LHCN-M2 (cell line): Measurements from ENCODE around the gene STXBP6. TPM values are rescaled to one million over a fixed set of nuclear protein-coding genes. Genes with fewer than 3 reads are reported as not detected.
"Not testable (repeated sequence)": the region's sequence is repeated elsewhere in the genome, so short reads cannot be mapped to it uniquely, and the experiment has no call there.

Experiments
- DNase-seq: peaks from one replicate; pipeline ENCODE4 v3.0.0-alpha.2; 2012; ENCODE audit warnings: low read depth
- total RNA-seq: library from RNA; depleted of rRNA; stranded (reverse); fragments of >200 nt; gene quantifications from 2 replicates; pipeline ENCODE4 v1.2.3, GENCODE V29; 2014

STXBP6 gene
- total RNA-seq, 1 experiment from 2014 or later, result 40.2 TPM

DNA sequence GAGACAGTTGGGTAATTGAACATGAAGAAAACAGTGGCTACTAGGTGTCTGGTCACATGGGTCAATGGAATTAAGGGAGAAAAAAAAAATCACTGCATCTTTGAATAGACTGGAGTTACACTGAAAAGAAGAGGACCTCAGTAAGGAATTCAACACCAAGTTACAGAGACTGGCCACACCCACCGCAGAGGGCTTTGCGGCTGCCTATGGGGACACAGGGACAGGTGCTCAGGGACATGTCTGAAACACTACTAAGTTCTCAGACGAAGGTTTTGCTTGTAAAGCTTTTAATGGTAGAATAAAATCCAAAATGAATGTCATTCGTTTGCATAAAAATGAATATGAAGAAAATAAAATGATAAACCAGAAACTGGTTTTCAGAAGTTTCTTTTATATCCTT, 93.8 kb downstream of the STXBP6 start:
- DNase-seq, result no peak

DNA sequence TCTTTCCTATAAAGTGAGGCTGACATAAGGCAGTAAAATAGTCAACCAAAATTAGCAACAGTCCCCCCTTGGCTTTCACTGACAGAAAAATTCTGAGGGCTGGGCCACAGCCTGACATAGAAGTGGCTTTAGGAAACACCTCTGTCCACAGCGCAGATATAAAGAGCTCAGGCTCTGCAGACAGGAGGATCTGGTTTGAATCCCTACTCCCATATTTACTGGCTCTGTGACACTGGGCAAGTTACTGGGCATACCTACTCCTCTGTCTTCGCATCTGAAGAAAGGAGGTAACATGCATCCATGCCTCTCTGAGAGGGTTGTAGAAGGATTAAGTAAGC, 95.3 kb downstream of the STXBP6 start:
- DNase-seq, result no peak

DNA sequence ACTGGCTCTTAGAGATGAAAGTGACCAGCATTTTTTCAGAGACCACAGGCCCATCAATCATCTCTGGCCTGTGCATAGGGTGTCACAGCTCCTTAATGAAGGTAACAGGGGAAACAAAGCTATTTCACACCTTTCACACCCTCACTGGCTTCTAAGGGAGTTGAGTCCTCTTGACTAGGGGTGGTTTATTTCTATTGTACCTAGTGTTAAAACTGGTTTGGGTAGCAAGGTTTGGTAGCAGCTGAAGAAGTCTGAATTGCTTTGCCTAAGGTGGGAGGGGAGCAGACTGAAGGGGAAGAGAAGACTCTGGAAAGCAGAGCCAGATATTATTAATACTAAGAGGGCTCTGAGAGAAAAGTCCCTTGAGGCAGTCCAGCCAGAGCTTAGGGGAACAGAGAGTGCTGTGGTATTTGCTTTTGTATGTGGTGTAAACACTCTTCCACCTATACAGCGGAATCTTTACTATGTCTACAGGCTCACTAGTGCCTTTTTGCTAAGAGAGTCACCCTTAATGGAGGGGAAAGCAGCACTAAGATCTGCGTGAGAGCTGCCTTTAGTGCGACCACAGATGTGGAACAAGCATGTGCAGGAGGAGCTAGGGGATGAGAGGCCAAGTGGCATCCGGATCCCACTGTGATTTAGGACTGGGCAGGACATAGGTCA, 95.8 kb downstream of the STXBP6 start:
- DNase-seq, result no peak

DNA sequence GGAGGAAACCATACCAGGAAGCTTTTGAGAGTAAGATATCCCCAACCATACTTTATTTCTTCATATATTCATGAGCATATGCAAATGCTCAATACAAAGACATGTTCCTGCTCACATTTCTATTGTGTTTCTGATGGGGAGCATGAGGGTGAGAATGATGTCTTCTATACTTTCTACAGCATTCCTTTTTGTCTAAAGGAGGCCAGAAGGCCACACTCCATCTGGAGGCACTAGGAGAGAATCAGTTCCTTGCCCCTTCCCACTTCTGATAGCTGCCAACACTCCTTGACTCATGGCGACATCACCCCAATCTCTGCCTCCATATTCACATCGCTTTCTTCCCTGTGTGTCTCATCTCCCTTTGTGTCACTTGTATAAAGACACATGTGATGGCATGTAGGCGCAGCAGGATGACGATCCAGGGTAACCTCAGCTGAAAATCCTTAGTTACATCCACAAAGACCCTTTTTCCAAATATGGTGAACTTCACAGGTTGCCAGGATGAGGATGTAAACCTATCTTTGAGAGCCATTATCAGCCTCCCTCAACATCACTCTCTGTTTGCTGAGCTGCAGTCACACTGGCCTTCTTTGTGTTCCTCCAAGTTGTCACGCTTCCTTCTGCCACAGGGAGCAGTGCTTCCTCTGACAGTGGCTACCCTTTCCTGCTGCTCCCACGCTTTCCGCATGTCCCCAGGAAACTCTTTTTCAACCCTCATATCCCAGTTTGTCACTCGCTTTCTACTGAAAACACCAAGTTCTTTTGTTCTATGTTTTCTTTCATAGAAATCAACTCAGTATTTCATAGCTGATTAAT, 96.9 kb downstream of the STXBP6 start:
- no peak for DNase-seq

DNA sequence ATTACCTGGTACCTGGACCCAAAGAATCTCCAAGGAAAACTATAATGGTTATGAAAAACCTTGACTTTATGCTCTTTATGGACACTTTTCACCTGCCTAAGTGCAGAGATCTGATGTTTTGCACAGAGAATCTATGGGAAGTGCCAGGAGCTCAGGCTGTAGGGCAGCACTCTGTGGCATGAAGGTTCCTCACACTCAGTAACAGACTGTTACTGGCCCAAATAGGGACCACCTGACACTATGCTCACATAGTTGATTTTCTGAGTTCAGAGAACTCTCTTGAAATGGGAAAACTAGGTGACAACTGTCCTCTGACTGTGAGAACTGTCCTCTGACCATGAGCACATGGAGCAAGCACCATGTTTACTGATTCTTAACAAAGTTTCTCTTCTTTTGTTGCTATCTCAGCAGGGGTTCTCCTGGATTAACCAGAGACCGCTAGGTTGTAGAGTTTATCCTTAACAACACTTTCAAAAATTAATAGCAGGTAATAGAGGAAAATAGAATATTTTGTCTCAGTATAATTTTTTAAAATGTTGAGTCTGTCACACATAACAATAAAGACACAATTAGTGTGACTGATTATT, 101.6 kb downstream of the STXBP6 start:
- no peak for DNase-seq

DNA sequence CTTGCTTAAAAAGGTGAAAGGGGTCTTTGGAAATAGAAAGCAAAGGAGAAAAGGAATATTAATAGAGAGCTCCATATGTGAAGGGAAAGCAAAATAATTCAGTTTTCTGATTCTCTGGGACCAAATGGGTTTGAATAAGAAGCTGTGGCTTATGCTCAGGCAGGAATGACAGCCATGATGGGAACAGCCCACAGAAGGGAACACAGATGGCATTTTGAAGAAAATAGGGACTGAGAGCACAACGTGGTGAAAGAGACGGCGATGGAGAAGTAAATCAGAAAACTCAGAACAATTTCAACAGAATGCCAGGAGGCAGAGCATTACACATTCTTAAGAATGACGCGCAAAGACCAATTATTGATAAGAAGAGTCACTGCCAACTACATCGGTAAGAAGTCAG, 102.8 kb downstream of the STXBP6 start:
- DNase-seq, result no peak

DNA sequence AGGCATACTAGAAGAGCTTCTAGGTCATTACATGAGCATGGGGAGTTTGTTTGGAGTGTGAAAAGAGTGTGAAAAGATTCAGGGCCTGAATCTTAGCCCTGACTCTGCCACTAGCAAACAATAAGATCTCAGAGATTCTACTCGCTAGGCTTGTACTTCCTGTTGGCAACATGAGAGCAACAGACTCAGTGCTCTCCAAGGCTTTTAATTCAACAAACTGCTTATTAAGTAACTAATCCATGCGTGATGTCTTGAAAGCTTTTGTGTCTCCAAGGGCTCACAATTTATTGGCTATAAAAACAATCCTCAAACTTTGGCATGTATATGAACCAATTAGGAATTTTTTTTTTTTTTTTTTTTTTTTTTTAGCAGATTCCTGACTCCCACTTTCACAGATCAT, 105.1 kb downstream of the STXBP6 start:
- DNase-seq, result no peak

DNA sequence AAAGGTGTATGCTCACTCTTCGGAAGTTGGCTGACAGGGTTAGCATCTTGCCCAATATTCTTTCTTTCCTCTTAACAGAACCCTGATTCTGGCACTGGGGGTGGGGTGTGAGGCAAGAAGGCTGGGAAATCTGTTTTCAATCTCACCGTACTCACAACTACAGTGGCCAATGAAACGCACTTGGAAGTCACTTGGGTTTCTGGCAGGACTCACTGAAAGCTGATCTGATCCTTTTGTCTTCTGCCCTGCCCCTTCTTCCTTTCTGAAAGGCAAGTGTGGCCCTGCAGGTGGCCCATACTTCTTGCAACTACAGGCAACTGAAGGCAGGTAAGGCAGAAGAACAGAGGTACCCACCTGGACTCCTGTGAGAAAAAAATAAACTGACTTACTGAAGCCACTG, 106.9 kb downstream of the STXBP6 start:
- DNase-seq, result no peak

DNA sequence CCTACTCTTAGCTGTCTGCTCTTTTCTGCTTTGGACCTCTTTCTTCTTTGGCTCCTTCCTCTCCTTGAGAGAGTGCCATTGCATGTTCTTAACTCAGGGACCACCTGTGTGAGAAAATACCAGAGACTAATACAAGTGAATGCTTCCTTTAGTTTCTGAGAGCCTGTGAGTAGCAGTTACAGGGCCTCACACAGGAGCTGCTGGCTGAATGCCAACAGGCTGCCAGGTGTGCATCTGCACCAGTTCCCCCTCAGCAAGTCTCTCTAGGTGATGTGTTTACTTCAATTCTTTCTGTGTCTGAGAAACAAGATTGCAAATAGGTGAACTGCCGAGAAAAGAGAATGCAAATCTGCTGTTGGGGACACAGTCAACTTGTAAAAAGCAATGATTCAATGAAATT, 108.2 kb downstream of the STXBP6 start:
- DNase-seq, result no peak

DNA sequence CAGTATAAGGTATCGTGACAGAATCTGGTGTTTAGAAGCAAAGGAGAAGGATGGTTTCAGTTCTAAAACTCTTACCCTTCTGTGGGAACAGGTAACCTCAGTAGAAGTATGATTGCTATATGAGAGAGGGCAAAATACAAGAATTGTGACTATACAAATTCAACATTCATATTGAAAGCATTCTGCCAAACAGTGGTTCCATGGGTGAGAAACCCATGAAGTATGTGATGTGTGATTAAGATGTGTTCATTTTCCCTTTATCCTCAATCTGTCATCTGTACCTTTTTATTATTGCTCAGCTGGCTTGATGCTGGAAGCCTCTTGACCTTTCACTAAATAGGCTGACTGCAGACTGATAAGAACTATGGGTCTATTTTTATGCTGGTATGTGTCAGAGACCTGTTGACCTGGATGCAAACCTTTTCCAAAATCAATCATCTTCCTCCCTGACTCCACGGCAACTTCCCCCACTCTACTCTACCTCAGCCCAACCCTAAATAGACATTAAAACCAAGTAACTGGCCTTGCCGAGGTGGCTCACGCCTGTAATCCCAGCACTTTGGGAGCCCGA, 109.6 kb downstream of the STXBP6 start:
- DNase-seq, result no peak

DNA sequence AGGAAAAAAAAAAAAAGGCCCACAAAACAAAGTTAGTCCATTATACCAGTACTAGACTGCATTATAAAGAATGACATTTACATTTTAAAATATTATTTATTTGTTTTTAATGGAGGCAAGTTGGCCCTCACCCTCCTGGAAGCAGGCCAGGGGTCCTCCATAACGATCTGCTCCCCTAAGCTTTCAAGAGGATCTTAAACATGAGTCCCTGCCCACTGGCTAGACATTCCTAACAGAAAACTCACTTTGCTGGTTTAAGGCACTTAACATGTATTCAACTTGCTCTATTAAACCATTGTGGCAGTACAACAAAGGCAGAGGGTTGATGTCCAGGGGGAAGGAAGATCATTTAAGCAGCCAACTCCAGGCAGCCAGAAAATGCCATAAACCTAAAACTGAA, 111.4 kb downstream of the STXBP6 start:
- no peak for DNase-seq

DNA sequence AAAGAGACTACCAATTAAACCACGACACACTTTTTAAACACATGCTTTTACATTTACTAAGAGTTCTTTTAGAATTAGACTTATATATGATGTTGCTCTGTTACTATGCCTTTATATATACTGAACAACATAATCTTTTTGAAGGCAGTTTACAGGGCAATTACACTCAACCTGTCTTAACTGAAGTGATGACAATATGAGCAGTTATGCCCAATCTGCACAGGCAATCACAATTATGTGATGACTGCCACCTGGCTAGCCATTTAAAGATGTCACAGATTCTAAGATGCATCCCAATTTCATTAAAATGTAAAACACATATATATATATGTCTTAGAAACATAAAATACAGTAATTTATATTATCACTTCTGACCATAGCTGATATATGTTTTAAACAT, 112.6 kb downstream of the STXBP6 start:
- DNase-seq, result no peak

DNA sequence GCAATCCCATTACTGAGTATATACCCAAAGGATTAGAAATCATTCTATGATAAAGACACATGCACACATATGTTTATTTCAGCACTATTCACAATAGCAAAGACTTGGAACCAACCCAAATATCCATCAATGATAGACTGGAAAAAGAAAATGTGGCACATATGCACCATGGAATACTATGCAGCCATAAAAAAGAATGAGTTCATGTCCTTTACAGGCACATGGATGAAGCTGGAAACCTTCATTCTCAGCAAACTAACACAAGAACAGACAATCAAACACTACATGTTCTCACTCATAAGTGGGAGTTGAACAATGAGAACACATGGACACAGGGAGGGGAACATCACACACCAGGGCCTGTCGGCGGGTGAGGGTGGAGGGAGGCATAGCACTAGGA, 113.2 kb downstream of the STXBP6 start:
- not testable (repeated sequence) for DNase-seq

DNA sequence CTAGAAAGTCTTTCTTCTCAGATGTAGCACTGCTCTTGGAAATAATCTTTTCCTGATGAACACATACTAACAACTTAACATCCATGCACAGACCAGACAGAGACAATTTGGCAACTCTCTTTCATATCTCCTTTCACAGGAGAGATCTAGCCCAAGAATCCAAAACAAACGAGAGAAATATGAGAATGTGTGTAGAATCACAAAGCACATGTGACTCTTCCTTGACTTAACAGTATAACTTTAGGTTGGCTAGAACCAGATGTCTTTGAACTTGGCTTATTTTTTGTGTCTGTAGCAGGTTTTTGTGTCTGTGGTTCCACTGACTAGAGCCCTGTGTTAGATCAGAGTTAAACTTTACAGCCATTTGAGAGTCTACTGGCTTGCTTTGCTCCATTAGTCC, 114.2 kb downstream of the STXBP6 start:
- DNase-seq, result peak; percentile 12

DNA sequence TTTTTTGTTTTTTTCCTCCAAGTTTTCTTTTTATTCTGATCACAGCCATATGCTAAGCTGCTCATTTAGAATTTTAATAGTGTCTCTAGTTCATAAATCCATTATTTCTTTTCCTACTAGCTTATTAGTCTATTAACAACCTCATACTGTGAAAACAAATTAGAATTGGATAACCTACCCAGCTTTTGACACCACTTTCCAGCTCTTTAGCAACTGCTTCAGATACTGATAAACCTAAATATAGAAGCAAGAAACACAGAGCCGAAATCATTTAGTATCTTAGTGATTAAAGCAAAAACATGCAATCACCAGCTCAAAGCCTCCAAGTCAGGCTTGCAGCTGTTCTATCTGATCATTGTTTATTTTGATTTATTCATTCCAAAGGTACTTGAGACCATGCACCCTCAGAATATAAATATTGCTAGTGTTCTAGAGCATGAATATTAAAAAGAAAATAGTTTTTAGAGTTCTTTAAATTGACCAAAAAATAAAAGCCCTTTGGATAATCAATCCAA, 121.5 kb downstream of the STXBP6 start:
- DNase-seq, result peak; percentile 78

DNA sequence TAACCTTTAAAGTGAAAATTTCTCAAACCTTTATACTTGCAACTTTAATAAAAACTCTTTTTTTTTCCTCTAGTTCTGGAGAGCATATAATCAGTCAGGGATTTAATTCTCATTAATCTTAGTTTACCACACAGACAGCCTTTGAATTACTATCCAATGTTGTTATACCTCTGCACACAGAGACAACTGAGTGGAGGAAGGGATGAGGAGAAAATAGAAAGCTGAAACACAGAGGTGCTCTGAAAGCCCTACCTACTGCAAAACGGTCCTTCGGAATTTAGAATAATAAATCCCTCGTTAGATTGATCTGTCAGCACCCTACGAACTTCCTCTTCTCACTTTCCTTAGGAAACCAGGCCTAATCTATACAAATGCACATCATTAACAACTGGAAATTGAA, 122.1 kb downstream of the STXBP6 start:
- DNase-seq, result no peak

DNA sequence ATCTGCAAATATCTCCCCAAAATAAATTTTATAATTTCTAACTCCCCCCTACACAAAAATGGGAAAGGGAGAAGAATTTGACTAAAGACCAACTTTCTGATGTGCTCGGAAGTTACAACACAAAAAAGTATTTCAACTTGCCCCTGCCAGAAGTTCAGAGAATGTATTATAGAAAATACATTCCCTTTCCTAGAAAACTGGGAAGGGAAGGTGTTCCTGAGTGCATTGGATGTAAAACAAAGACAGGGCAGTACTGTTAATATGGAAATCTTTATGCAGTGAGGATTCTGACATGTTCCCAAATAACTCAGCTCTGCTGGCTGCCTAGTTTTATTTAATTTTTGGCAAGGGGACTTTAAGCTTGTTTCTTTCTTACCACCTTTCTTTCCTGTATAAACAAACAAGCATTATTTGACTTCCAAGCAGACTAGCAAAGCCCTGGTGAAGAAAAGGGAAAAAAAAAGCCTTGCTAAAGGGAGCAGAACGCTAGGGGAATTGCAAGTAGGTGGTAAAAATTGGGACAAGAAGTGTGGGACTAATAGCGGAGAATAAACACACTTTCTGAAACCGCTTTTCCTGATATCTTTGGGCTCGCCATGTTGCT, 124.1 kb downstream of the STXBP6 start:
- no peak for DNase-seq

DNA sequence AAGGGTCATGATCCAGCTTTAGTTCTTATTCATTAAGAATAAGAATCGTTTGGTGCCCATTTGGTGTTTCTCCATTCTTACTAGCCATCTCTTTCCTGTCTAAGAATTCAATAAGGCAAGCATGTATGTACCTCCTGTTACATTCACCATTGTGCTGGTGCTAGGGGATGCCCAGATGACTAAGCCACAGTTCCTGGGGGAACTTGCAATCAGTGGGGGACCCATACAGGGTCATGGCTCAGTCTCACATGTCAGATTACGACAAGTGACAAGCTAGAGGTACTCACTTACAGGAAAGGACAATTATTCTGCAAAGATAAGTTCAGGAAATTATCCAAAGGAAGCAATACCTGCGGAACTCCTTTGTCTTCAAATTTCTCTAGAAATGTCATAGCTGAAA, 125.4 kb downstream of the STXBP6 start:
- no peak for DNase-seq

DNA sequence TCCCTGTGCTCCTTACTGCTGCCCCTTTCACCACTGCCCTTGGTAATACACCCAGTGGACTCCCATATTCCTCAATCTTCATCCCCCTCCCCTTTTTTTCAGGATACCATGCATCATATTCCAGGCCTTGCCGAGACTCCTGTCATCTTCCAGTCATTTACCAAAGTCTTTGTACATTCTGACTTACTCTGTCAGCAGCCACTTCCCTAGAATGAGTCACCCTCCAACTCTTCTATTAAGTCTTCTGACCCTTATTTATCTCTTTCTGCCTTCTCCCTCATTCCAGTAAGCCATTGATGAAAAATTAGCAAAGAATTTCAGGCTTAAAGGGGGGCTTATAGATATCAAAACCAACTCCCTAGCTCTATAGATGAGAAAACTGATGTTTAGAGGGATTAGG, 128.0 kb downstream of the STXBP6 start:
- DNase-seq, result peak; percentile 75

DNA sequence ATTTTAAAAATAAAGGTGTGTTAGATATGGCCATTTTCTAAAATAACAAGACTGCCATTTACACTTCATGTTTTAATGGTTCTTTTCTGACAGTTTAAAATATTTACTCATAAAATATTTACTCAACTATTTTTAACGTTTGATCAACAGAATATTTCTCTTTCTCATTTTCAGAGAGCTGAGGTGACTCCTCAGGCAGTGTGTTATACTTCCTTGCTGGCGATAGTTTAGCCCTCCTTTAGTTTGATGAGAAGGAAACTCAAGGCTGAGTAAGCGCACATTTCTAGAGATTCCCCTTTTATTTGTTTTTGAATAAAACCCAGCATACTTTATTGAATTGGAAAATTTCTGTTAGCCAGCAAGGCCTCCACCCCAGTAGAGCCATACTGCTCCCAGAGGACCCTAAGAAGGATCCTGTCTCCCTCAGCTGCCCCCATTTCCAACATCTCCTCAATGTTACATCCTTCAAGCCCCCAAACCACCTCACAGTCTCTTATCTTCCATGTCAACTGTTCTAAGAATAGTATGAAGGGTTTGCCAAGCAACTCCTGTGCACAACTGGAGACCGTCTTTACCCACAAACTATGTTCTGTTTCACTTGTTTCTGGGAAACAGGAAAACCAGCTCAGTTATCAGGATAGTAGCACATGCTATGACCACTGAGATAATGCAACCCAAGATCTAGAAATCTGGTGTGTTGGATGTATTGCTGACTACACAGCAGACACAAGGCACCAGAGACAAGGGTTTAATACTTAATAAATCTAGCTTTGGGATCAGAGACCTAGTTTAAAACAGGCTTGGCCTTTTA, 129.5 kb downstream of the STXBP6 start:
- no peak for DNase-seq

DNA sequence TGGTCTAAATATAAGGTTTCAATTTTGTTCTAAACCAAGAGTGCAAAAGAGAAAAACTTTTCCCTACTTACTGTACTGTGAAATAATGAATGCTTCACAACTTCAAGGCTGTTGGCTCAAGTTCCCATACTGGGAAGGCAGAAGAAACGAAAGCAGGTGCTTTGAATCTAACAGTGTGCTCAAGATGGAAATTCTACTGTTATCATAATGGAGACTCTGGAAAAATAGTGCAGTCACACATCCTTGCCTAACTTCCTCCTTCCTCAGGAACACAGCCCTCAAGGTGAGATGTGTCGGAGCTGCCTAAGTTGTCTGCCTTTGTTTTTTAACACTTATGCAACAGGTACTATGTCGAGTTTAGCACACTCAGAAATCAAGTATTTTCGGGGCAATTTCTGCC, 131.1 kb downstream of the STXBP6 start:
- DNase-seq, result no peak
